NT2/D1 (cell line): ENCODE results near the gene MAJIN.

Source experiments
- SUZ12 ChIP-seq: IDR thresholded peaks from 2 replicates; pipeline ENCODE4 v1.6.1; 2011; ENCODE audit not compliant: insufficient read length, insufficient read depth; ENCODE audit errors: extremely low read depth
- YY1 ChIP-seq: IDR thresholded peaks from 2 replicates; pipeline ENCODE4 v1.6.1; 2011; ENCODE audit not compliant: insufficient read length, insufficient read depth
- ZNF274 ChIP-seq: IDR thresholded peaks from 2 replicates; pipeline ENCODE4 v1.6.1; 2011; ENCODE audit warnings: mild to moderate bottlenecking, low read depth, low read length

DNA sequence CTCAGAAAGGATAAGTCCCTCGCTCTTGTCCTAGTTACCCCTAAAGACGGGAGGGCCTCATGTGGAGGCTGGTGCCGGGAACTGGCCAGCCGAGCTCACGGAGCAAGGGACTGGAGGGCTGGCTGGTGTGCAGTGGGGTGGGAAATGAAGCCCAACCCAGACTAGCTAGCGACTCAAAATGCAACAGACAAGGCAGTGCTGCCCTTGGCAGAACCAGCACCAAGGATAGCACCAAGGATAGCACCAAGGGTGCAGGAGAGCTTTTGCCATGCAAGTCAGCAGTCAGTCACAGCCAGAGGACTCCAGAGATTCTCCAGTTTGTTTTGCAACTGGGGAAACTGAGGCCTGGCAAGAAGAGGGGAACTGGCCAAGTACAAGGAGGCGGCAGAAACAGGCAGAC lies 31.4 kb upstream of the MAJIN start:
- TF ChIP-seq YY1 (no peak), ZNF274 (no peak), SUZ12 (no peak)
